Gastroesophageal sphincter (tissue), 3 donors: Measurements from ENCODE around the gene PEX1.

Experiments used
- EP300 ChIP-seq: sonication (generic); formaldehyde crosslinking; IDR thresholded peaks from one replicate; pipeline ENCODE4 v1.6.1; 2017; ENCODE audit warnings: antibody characterized with exemption, mild to moderate bottlenecking
- POLR2A ChIP-seq, 2 donors: fragments of 450-650 bp; IDR thresholded peaks; one replicate each; pipeline ENCODE4 v1.6.1; 2017; ENCODE audit warnings: antibody characterized with exemption in 2 of 2, mild to moderate bottlenecking in 2 of 2, moderate library complexity in 1 of 2
- POLR2AphosphoS5 ChIP-seq: sonication (generic); formaldehyde crosslinking; IDR thresholded peaks from one replicate; pipeline ENCODE4 v1.6.1; 2017; ENCODE audit warnings: antibody characterized with exemption
- TF ChIP-seq, protein P1 (sequence below), 4 experiments: fragments of 200-600 bp in 2 of 4; fragments of 450-650 bp in 2 of 4; sonication (generic) in 1 of 4; IDR thresholded peaks; one replicate each; pipeline ENCODE4 v1.5.1; 2017 to 2019; ENCODE audit warnings: antibody characterized with exemption in 4 of 4, mild to moderate bottlenecking in 2 of 4, moderate library complexity in 2 of 4

- TF ChIP-seq, protein P1, sequence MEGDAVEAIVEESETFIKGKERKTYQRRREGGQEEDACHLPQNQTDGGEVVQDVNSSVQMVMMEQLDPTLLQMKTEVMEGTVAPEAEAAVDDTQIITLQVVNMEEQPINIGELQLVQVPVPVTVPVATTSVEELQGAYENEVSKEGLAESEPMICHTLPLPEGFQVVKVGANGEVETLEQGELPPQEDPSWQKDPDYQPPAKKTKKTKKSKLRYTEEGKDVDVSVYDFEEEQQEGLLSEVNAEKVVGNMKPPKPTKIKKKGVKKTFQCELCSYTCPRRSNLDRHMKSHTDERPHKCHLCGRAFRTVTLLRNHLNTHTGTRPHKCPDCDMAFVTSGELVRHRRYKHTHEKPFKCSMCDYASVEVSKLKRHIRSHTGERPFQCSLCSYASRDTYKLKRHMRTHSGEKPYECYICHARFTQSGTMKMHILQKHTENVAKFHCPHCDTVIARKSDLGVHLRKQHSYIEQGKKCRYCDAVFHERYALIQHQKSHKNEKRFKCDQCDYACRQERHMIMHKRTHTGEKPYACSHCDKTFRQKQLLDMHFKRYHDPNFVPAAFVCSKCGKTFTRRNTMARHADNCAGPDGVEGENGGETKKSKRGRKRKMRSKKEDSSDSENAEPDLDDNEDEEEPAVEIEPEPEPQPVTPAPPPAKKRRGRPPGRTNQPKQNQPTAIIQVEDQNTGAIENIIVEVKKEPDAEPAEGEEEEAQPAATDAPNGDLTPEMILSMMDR (IDR thresholded peaks at IDR 0.05): no peak
- TF ChIP-seq POLR2A (IDR thresholded peaks at IDR 0.05) (no peak), POLR2AphosphoS5 (no peak), EP300 (no peak)
Measured at GRCh38 chr7:92504563-92504962, 23.8 kb downstream of the PEX1 start.
